ENCODE data around the gene AAGAB.

The AAGAB gene

GRCh38 chr15:67242708-67243111 is 11.8 kb downstream of the AAGAB start:
- H3K4me3 Mint-ChIP-seq = peak overlapping the region; percentile 37
- peak overlapping the region; percentile 26 for H3K27ac Mint-ChIP-seq
- H3K27me3 Mint-ChIP-seq (ENCODE audit: low read depth) = no peaks in the 10 kb centered on the region
- peaks cover 4% of the 10 kb centered on the region for H3K9me3 Mint-ChIP-seq
- H3K36me3 Mint-ChIP-seq (ENCODE audit: low read depth) = peaks cover 32% of the 10 kb centered on the region
- H3K4me1 Mint-ChIP-seq (ENCODE audit: low read depth) = peaks cover 43% of the 10 kb centered on the region
- DNase-seq (ENCODE audit: low spot score) = no peak

DNA sequence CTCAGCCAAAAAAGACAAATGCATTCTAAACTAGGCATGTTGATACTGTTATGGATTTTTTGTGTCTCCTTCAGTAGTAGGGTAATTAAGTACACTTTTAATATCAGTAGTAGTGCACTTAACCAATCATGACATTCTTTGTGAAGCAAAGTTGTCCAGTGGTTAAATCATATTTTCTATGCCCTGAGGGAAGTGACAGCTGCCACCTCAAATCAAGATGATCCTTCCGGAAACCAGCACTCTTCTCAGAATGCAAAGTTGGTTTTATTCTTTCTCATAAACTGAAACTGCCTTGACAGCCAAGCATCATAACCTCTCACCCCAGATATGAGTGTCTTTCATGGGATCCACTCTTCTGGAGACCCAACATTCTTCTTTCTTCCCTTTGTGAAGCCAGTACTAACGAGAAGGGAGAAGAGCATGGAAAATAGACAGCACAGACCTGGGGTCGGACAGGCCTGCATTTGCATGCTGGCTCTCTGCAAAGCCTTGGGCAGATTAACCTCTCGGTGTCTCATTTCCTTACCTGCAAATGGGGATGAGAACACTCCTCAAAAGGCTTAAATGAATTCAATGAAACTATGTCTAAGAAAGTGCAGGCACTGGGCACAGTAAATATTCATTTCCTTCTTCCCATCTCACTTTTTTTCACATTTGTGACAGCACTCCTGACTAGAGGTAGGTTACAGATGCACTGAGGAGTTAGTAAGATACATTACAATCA is 13.2 kb downstream of the AAGAB start:
- no peaks in the 10 kb centered on the region for H3K27me3 Mint-ChIP-seq (ENCODE audit: low read depth)
- H3K4me1 Mint-ChIP-seq (ENCODE audit: low read depth) = peaks cover 42% of the 10 kb centered on the region
- DNase-seq (ENCODE audit: low spot score) = peak; percentile 64
- H3K27ac Mint-ChIP-seq = peak overlapping the region; percentile 82
- peak overlapping the region; percentile 65 for H3K4me3 Mint-ChIP-seq
- H3K9me3 Mint-ChIP-seq = no peaks in the 10 kb centered on the region
- peaks cover 22% of the 10 kb centered on the region for H3K36me3 Mint-ChIP-seq (ENCODE audit: low read depth)

- Mint-ChIP-seq H3K9me3 (no peaks in the 10 kb centered on the region), H3K27ac (peak overlapping the region; percentile 82), H3K4me1 (ENCODE audit: low read depth) (peaks cover 43% of the 10 kb centered on the region), H3K27me3 (ENCODE audit: low read depth) (no peaks in the 10 kb centered on the region), H3K36me3 (ENCODE audit: low read depth) (peaks cover 23% of the 10 kb centered on the region), H3K4me3 (peak overlapping the region; percentile 65)
- no peak for DNase-seq (ENCODE audit: low spot score)
Observed at GRCh38 chr15:67240235-67241131, 14.0 kb downstream of the AAGAB start.

DNA sequence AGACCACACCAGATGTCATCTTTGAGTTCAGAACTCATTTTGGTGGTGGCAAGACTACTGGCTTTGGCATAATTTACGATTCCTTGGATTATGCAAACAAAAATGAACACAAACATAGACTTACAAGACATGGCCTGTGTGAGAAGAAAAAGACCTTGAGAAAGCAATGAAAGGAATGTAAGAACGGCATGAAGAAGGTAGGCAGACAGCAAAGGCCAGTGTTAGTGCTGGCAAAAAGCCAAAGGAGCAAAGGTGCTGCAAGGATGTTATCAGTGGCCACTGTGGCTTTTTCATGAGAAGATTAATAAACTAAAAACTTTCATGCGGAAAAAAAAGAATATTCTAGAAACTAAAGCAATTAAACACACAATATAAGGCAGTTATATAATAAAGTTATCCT is 21.9 kb downstream of the AAGAB start:
- Mint-ChIP-seq H3K27ac (no peak overlapping the region), H3K4me1 (ENCODE audit: low read depth) (peaks cover 11% of the 10 kb centered on the region), H3K9me3 (no peaks in the 10 kb centered on the region), H3K4me3 (no peak overlapping the region), H3K36me3 (ENCODE audit: low read depth) (peaks cover 63% of the 10 kb centered on the region), H3K27me3 (ENCODE audit: low read depth) (no peaks in the 10 kb centered on the region)
- no peak for DNase-seq (ENCODE audit: low spot score)

DNA sequence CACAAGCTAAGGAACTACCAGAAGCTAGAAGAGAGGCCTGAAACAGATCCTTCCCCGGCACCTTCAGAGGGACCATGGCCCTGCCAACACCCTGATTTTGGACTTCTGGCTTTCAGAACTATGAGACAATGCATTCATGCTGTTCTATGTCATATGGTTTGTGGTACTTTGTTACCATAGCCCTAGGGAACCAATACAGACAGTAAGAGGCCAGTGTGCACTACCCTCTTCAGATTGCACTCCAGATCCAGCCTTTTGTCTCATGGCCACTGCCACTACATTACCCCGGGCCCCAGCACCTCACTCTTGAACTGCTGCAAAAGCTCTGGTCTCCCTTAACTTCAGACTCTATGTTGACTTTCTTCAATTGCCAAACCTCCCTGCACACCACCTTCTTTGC is 24.0 kb downstream of the AAGAB start:
- H3K4me1 Mint-ChIP-seq (ENCODE audit: low read depth) = peaks cover 9% of the 10 kb centered on the region
- no peak overlapping the region for H3K27ac Mint-ChIP-seq
- H3K27me3 Mint-ChIP-seq (ENCODE audit: low read depth) = no peaks in the 10 kb centered on the region
- H3K4me3 Mint-ChIP-seq = no peak overlapping the region
- no peaks in the 10 kb centered on the region for H3K9me3 Mint-ChIP-seq
- DNase-seq (ENCODE audit: low spot score) = no peak
- peaks cover 57% of the 10 kb centered on the region for H3K36me3 Mint-ChIP-seq (ENCODE audit: low read depth)

DNA sequence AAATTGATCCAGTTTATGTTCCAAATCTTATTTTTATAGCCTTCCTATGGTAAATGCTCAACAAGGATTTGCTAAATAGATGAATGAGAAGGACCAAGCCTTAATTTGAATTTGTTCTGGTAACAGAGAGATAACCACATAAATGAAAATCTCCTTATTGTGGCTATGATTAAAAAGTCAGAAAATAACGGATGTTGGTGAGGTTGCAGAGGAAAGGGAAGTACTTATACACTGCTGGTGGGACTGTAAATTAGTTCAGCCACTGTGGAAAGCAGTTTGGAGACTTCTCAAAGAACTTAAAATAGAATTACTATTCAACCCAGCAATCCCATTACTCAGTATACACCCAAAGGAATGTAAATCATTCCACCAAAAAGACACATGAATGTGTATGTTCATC is 26.2 kb downstream of the AAGAB start:
- no peak overlapping the region for H3K4me3 Mint-ChIP-seq
- DNase-seq (ENCODE audit: low spot score) = no peak
- H3K9me3 Mint-ChIP-seq = no peaks in the 10 kb centered on the region
- H3K27ac Mint-ChIP-seq = no peak overlapping the region
- peaks cover 44% of the 10 kb centered on the region for H3K36me3 Mint-ChIP-seq (ENCODE audit: low read depth)
- H3K4me1 Mint-ChIP-seq (ENCODE audit: low read depth) = peaks cover 7% of the 10 kb centered on the region
- no peaks in the 10 kb centered on the region for H3K27me3 Mint-ChIP-seq (ENCODE audit: low read depth)

- Mint-ChIP-seq H3K9me3 (no peaks in the 10 kb centered on the region), H3K4me1 (ENCODE audit: low read depth) (peaks cover 7% of the 10 kb centered on the region), H3K36me3 (ENCODE audit: low read depth) (peaks cover 40% of the 10 kb centered on the region), H3K4me3 (no peak overlapping the region), H3K27ac (no peak overlapping the region), H3K27me3 (ENCODE audit: low read depth) (no peaks in the 10 kb centered on the region)
- DNase-seq (ENCODE audit: low spot score) = no peak
Observed at GRCh38 chr15:67227846-67228245, 26.6 kb downstream of the AAGAB start.

DNA sequence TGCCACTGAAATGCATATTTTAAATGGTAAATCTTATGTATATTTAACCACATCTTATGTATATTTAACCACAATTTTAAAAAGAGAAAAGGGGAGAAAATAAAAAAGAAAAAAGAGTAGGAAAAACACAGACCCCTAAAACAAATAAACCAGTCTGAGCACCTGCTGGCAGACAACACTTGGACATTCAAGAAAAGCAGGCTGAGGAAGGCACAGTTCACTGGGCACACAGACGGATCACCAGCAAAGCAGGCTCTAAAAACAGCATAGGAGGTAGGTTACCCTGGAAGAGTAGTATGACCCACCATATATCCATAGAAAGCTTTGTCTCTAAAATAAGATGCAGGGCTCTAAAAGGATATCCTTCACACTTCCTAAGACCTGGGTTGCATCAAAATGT is 27.0 kb downstream of the AAGAB start:
- Mint-ChIP-seq H3K9me3 (no peaks in the 10 kb centered on the region), H3K27me3 (ENCODE audit: low read depth) (no peaks in the 10 kb centered on the region), H3K27ac (no peak overlapping the region), H3K4me1 (ENCODE audit: low read depth) (peaks cover 7% of the 10 kb centered on the region), H3K36me3 (ENCODE audit: low read depth) (peaks cover 37% of the 10 kb centered on the region), H3K4me3 (no peak overlapping the region)
- no peak for DNase-seq (ENCODE audit: low spot score)

- H3K36me3 Mint-ChIP-seq (ENCODE audit: low read depth) = peaks cover 24% of the 10 kb centered on the region
- H3K4me3 Mint-ChIP-seq = no peak overlapping the region
Observed at GRCh38 chr15:67225336-67225735, 29.1 kb downstream of the AAGAB start.

DNA sequence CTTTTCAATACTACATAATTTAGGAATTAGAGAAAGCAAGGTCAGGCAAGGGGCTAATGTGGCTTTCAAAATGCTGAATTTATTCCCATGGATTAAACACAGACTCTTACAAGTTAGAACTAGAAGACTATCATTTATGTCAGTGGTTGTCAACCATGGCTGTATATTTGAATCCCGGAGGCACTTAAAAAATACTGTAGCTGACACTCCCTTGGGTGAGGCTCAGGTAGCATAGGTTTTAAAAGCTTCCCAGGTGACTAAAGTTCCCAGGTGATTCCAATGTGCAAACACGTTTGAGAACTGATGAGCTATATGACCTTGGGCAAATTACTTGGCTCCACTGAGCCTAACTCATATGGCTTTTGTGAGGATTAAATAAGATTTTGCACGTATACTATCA is 29.6 kb downstream of the AAGAB start:
- Mint-ChIP-seq H3K4me1 (ENCODE audit: low read depth) (peaks cover 7% of the 10 kb centered on the region), H3K9me3 (no peaks in the 10 kb centered on the region), H3K27me3 (ENCODE audit: low read depth) (no peaks in the 10 kb centered on the region), H3K4me3 (no peak overlapping the region), H3K36me3 (ENCODE audit: low read depth) (peaks cover 21% of the 10 kb centered on the region), H3K27ac (no peak overlapping the region)
- DNase-seq (ENCODE audit: low spot score) = no peak

More at GRCh38 chr15:67225336-67225735, 29.1 kb downstream of the AAGAB start:
- no peaks in the 10 kb centered on the region for H3K9me3 Mint-ChIP-seq
- DNase-seq (ENCODE audit: low spot score) = no peak
- H3K27me3 Mint-ChIP-seq (ENCODE audit: low read depth) = no peaks in the 10 kb centered on the region
- no peak overlapping the region for H3K27ac Mint-ChIP-seq
- peaks cover 7% of the 10 kb centered on the region for H3K4me1 Mint-ChIP-seq (ENCODE audit: low read depth)

- H3K36me3 Mint-ChIP-seq (ENCODE audit: low read depth) = peaks cover 30% of the 10 kb centered on the region
- no peak overlapping the region for H3K27ac Mint-ChIP-seq
Observed at GRCh38 chr15:67219288-67219687, 35.2 kb downstream of the AAGAB start.

DNA sequence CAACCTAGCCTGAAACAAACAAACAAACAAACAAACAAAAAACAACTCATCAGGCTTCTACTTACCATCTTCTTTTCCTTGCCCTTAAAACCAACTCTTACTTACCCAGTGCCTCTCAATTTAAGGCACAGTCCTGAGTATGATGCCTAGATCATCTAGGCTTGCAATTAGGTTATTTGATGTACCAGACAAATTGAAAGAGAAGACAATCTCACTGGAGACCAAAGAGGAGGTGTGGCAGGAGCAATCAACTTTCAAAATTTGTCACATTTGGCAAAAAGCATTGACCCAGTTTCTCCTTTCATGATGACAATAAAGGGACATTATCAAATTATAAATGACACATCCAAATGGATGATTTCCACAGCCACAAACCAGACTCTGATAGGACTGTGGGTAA is 36.0 kb downstream of the AAGAB start:
- H3K36me3 Mint-ChIP-seq (ENCODE audit: low read depth) = peaks cover 30% of the 10 kb centered on the region
- H3K4me1 Mint-ChIP-seq (ENCODE audit: low read depth) = peaks cover 6% of the 10 kb centered on the region
- H3K27ac Mint-ChIP-seq = no peak overlapping the region
- no peaks in the 10 kb centered on the region for H3K27me3 Mint-ChIP-seq (ENCODE audit: low read depth)
- H3K4me3 Mint-ChIP-seq = no peak overlapping the region
- no peak for DNase-seq (ENCODE audit: low spot score)
- H3K9me3 Mint-ChIP-seq = no peaks in the 10 kb centered on the region

More at GRCh38 chr15:67219288-67219687, 35.2 kb downstream of the AAGAB start:
- Mint-ChIP-seq H3K4me1 (ENCODE audit: low read depth) (peaks cover 6% of the 10 kb centered on the region), H3K4me3 (no peak overlapping the region), H3K27me3 (ENCODE audit: low read depth) (no peaks in the 10 kb centered on the region), H3K9me3 (no peaks in the 10 kb centered on the region)
- DNase-seq (ENCODE audit: low spot score) = no peak

DNA sequence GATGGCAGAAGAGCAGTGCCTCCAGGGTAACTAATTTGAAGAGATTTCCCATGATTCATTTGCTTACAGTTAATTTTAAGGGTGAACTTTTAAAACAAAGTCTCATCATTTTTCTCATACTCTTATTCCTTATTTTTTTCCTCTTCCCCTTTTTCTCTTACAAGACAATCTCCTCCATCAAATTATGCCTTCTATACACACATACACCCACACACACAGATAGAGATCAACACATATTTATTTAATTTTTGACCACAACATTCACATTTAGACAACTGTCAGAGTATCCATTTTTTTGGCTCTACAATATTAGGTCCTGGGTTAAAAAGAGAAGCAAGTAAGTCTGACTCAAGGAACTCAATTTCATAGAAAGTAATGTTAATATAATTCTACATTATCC is 37.6 kb downstream of the AAGAB start:
- Mint-ChIP-seq H3K27me3 (ENCODE audit: low read depth) (no peaks in the 10 kb centered on the region), H3K4me1 (ENCODE audit: low read depth) (peaks cover 6% of the 10 kb centered on the region), H3K36me3 (ENCODE audit: low read depth) (peaks cover 30% of the 10 kb centered on the region), H3K27ac (no peak overlapping the region), H3K4me3 (no peak overlapping the region), H3K9me3 (no peaks in the 10 kb centered on the region)
- no peak for DNase-seq (ENCODE audit: low spot score)

GRCh38 chr15:67215102-67215501 is 39.4 kb downstream of the AAGAB start:
- Mint-ChIP-seq H3K4me1 (ENCODE audit: low read depth) (peaks cover 6% of the 10 kb centered on the region), H3K27me3 (ENCODE audit: low read depth) (no peaks in the 10 kb centered on the region), H3K27ac (no peak overlapping the region), H3K4me3 (no peak overlapping the region), H3K36me3 (ENCODE audit: low read depth) (peaks cover 27% of the 10 kb centered on the region), H3K9me3 (no peaks in the 10 kb centered on the region)
- no peak for DNase-seq (ENCODE audit: low spot score)
